Endothelial cell of umbilical vein (primary cell): ENCODE measurements around the gene BRAP. TPM values are rescaled to one million over a fixed set of nuclear protein-coding genes. Genes with fewer than 3 reads are reported as not detected.

Experiments used
- BruUV-seq: library from RNA; stranded (reverse); fragments of 400-500 nt; replicated peaks from 2 replicates; lab custom pipeline; 2021; lab: Mats Ljungman, UMichigan
- CTCF ChIA-PET: fragments of 300-600, 350-600 bp; sonication (Branson Sonifier 250); formaldehyde crosslinking; loops from one replicate; lab custom pipeline; 2021; ENCODE audit warnings: antibody characterized with exemption, inconsistent platforms; lab: Charles Lee
- POLR2A ChIA-PET: fragments of 300-600, 350-600 bp; sonication (Branson Sonifier 250); formaldehyde crosslinking; loops from one replicate; lab custom pipeline; 2021; ENCODE audit warnings: antibody characterized with exemption, inconsistent platforms; lab: Charles Lee
- DNase-seq: peaks from one replicate; pipeline ENCODE4 v3.0.0-alpha.2; 2011; ENCODE audit warnings: low read depth, low spot score
- FAIRE-seq: peaks from 2 replicates; lab custom pipeline; 2011; peaks lifted over from hg19 to GRCh38; lab: Jason Lieb, UNC
- H2AFZ ChIP-seq: 2 replicates; pipeline ENCODE4 v1.6.0; 2012; ENCODE audit warnings: low read depth, low read length, control low read depth, inconsistent platforms
- H3K27ac ChIP-seq: 2 replicates; pipeline ENCODE4 v1.5.1; 2011; ENCODE audit warnings: low read depth, mild to moderate bottlenecking, control low read depth, low read length, moderate library complexity; ENCODE audit not compliant: insufficient read depth
- H3K27me3 ChIP-seq, 2 experiments: 2 replicates each; pipeline versions ENCODE4 v1.6.0 to v1.6.1; 2011; ENCODE audit warnings: low read length in 2 of 2, mixed read lengths in 1 of 2; ENCODE audit not compliant: control insufficient read depth in 2 of 2, insufficient read depth in 2 of 2
- H3K36me3 ChIP-seq, 2 experiments: 2 replicates in 1 of 2; 3 replicates in 1 of 2; pipeline ENCODE4 v1.5.1; 2011; ENCODE audit warnings: low read length in 2 of 2, mild to moderate bottlenecking in 1 of 2, moderate library complexity in 1 of 2; ENCODE audit not compliant: control insufficient read depth in 2 of 2, insufficient read depth in 2 of 2; ENCODE audit errors: extremely low read depth in 1 of 2
- H3K4me1 ChIP-seq: 3 replicates; pipeline ENCODE4 v1.5.1; 2011; ENCODE audit warnings: mild to moderate bottlenecking, low read length; ENCODE audit not compliant: control insufficient read depth, insufficient read depth; ENCODE audit errors: extremely low read depth
- H3K4me2 ChIP-seq: 2 replicates; pipeline ENCODE4 v1.6.1; 2011; ENCODE audit warnings: low read length, control low read depth, mixed read lengths; ENCODE audit not compliant: insufficient read depth
- H3K4me3 ChIP-seq, 3 experiments: fragments of 200-600 bp in 1 of 3; sonication (generic), shearing (Covaris generic) in 1 of 3; replicated peaks in 1 of 3; 2 replicates each; pipeline ENCODE4 v1.5.1; 2011 to 2016; ENCODE audit warnings: control low read depth in 3 of 3, low read length in 3 of 3, mild to moderate bottlenecking in 2 of 3, inconsistent platforms in 1 of 3, low read depth in 1 of 3, moderate library complexity in 1 of 3; ENCODE audit not compliant: insufficient read depth in 1 of 3
- H3K79me2 ChIP-seq: 2 replicates; pipeline ENCODE4 v1.6.0; 2012; ENCODE audit warnings: low read length, inconsistent platforms; ENCODE audit not compliant: control insufficient read depth, insufficient read depth
- H3K9ac ChIP-seq: replicated peaks from 2 replicates; pipeline ENCODE3; 2011; ENCODE audit warnings: low read length, control low read depth; ENCODE audit not compliant: insufficient read depth; ENCODE audit errors: extremely low read depth
- H3K9me1 ChIP-seq: replicated peaks from 3 replicates; pipeline ENCODE4 v1.6.0; 2011; ENCODE audit warnings: mild to moderate bottlenecking, low read length; ENCODE audit not compliant: control insufficient read depth, insufficient read depth; ENCODE audit errors: extremely low read depth
- H3K9me3 ChIP-seq: replicated peaks from 2 replicates; pipeline ENCODE4 v1.5.1; 2012; ENCODE audit warnings: low read length, inconsistent platforms; ENCODE audit not compliant: control insufficient read depth, insufficient read depth
- H4K20me1 ChIP-seq: replicated peaks from 2 replicates; pipeline ENCODE3; 2011; ENCODE audit warnings: mild to moderate bottlenecking, low read length; ENCODE audit not compliant: control insufficient read depth, insufficient read depth; ENCODE audit errors: extremely low read depth
- CTCF ChIP-seq, 2 donors: IDR thresholded peaks; 1 replicate in 1 of 2; 2 replicates in 1 of 2; pipeline ENCODE4 v1.5.1; 2011; ENCODE audit warnings: low read length in 2 of 2, mild to moderate bottlenecking in 2 of 2, moderate library complexity in 2 of 2, control low read depth in 1 of 2, inconsistent platforms in 1 of 2, low read depth in 1 of 2; ENCODE audit not compliant: insufficient read depth in 1 of 2; ENCODE audit errors: extremely low read depth in 1 of 2
- EZH2 ChIP-seq: IDR thresholded peaks from 2 replicates; pipeline ENCODE4 v1.6.1; 2012; ENCODE audit warnings: borderline replicate concordance, low read depth, mild to moderate bottlenecking, moderate library complexity, low read length, inconsistent platforms; ENCODE audit not compliant: severe bottlenecking
- FOS ChIP-seq: IDR thresholded peaks from 2 replicates; pipeline ENCODE4 v1.6.1; 2011; ENCODE audit warnings: mild to moderate bottlenecking, low read length, moderate library complexity, borderline replicate concordance; ENCODE audit not compliant: insufficient read depth
- GATA2 ChIP-seq: IDR thresholded peaks from 2 replicates; pipeline ENCODE4 v1.7.0; 2011; ENCODE audit warnings: low read depth, mild to moderate bottlenecking, moderate library complexity, mixed read lengths, low read length; ENCODE audit not compliant: insufficient read length, insufficient read depth
- JUN ChIP-seq: IDR thresholded peaks from 2 replicates; pipeline ENCODE4 v1.6.1; 2011; ENCODE audit warnings: borderline replicate concordance, low read depth; ENCODE audit not compliant: insufficient read length, insufficient read depth
- MYC ChIP-seq: IDR thresholded peaks from one replicate; pipeline ENCODE4 v1.6.1; 2011; ENCODE audit warnings: mild to moderate bottlenecking, low read depth, low read length
- POLR2A ChIP-seq: IDR thresholded peaks from 2 replicates; pipeline ENCODE4 v1.6.1; 2012; ENCODE audit warnings: low read depth, mild to moderate bottlenecking, control low read depth, low read length
- POLR2AphosphoS5 ChIP-seq: IDR thresholded peaks from 2 replicates; pipeline ENCODE4 v1.6.1; 2012; ENCODE audit warnings: low read depth, mild to moderate bottlenecking, control low read depth, low read length, moderate library complexity; ENCODE audit not compliant: insufficient read depth
- dilution Hi-C: fragments of 300-500 bp; cut with MboI; formaldehyde crosslinking; loops from one replicate; pipeline ENCODE4 v1.15.0; 2019; ENCODE audit warnings: low sequenced_read_pairs; ENCODE audit not compliant: extremely low pct_ligation_motif_present
- intact Hi-C: fragments of 100-400 bp; cut with micrococcal nuclease; formaldehyde crosslinking; loops from one replicate; pipeline ENCODE4 v1.10.0; 2022
- polyA plus RNA-seq, 4 experiments: library from polyadenylated mRNA; depleted of rRNA in 3 of 4; stranded (reverse) in 3 of 4; unstranded in 1 of 4; fragments of >200 nt; gene quantifications; 2 replicates each; pipeline versions ENCODE4 v1.2.1 to v1.2.3, GENCODE V29; 2011 to 2012; ENCODE audit warnings: missing spikeins in 1 of 4
- total RNA-seq: library from RNA; stranded (reverse); gene quantifications from 2 replicates; pipeline ENCODE4 v1.2.3, GENCODE V29; 2021
- TF ChIP-seq, protein P1 (sequence below): IDR thresholded peaks from 2 replicates; pipeline ENCODE4 v1.6.1; 2011; ENCODE audit not compliant: insufficient read depth, insufficient read length

The BRAP gene
- total and polyA plus RNA-seq, 2 donors (not counting 3 experiments of a cell fraction or from before 2014, with no cell fraction given): 14.4 to 16.5 TPM

- BruUV-seq: no TSS peak
- H2AFZ ChIP-seq: no peak overlapping the region
- dilution Hi-C loops: loop anchor here (25.0 kb wide), 1 partner anchor 121 kb away; no protein-coding TSS in a partner anchor
- H3K4me2 ChIP-seq: no peak overlapping the region
- H3K9me1 ChIP-seq: no peaks in the 10 kb centered on the region
- DNase-seq: no peak
- no peaks in the 10 kb centered on the region for H3K27me3 ChIP-seq
- ChIA-PET CTCF (interaction anchor here (1.2 kb wide), 1 partner anchor 122 kb away, joined by 4 read pairs; no protein-coding TSS in a partner anchor), POLR2A (no interaction called here)
- no peak overlapping the region for H3K4me3 ChIP-seq
- peaks cover 5% of the 10 kb centered on the region for H3K79me2 ChIP-seq
- H3K4me1 ChIP-seq: peaks cover 5% of the 10 kb centered on the region
- intact Hi-C loops: no loop called here
- no peak for FAIRE-seq
- peaks cover 0 to 3% of the 10 kb centered on the region in 2 experiments for H3K36me3 ChIP-seq
- no peaks in the 10 kb centered on the region for H3K9me3 ChIP-seq
- TF ChIP-seq JUN: no peak
- TF ChIP-seq POLR2A: no peak
- TF ChIP-seq GATA2: no peak
- no peak for TF ChIP-seq POLR2AphosphoS5
- TF ChIP-seq EZH2: no peak
- no peak for TF ChIP-seq FOS
- TF ChIP-seq MYC: no peak
- TF ChIP-seq, protein P1, sequence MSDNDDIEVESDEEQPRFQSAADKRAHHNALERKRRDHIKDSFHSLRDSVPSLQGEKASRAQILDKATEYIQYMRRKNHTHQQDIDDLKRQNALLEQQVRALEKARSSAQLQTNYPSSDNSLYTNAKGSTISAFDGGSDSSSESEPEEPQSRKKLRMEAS: no peak
- no peak for TF ChIP-seq CTCF (IDR thresholded peaks at IDR 0.05; ENCODE audit: extremely low read depth in 1 of 2, insufficient read depth in 1 of 2, low read depth in 1 of 2, low read length in 2 of 2)
- H3K27ac ChIP-seq: no peak overlapping the region
- H3K9ac ChIP-seq: no peak overlapping the region
- H4K20me1 ChIP-seq: no peaks in the 10 kb centered on the region
These were observed 5.5 kb upstream of the BRAP start for GRCh38 chr12:111691262-111691661.
